Ovary (tissue), 3 donors: ENCODE results near the gene CHD5.

Experiments used
- POLR2A ChIP-seq: fragments of 450-650 bp; IDR thresholded peaks from one replicate; pipeline ENCODE4 v1.6.1; 2017; ENCODE audit warnings: antibody characterized with exemption, mild to moderate bottlenecking, moderate library complexity
- TF ChIP-seq, protein P1 (sequence below), 3 donors: fragments of 450-650 bp in 2 of 3; fragments of 200-600 bp in 1 of 3; IDR thresholded peaks; one replicate each; pipeline versions ENCODE4 v1.5.1 to v1.8.0; 2016 to 2022; ENCODE audit warnings: antibody characterized with exemption in 3 of 3, mild to moderate bottlenecking in 1 of 3
- donor health status: DM: no; HTN: no; CAD: no.

DNA sequence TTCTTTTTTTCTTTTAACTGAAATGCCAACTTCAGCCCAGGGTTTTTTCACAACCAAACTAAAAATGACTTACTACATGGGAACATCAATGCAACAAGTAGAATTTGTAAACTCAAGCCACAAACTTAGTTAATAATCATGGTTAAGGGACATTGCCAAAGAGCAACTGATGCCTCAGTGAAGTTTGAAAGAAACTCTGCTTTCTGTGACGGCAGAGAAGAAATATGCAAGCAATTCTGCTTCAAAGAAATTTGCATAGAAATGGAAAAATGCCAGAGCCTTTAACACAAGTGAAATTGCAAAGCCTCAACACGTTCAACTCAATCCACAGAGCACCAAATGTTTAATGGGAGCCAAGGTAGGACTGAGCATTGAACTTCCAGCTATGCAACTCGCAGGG is 5.0 kb upstream of the CHD5 start:
- TF ChIP-seq, protein P1, sequence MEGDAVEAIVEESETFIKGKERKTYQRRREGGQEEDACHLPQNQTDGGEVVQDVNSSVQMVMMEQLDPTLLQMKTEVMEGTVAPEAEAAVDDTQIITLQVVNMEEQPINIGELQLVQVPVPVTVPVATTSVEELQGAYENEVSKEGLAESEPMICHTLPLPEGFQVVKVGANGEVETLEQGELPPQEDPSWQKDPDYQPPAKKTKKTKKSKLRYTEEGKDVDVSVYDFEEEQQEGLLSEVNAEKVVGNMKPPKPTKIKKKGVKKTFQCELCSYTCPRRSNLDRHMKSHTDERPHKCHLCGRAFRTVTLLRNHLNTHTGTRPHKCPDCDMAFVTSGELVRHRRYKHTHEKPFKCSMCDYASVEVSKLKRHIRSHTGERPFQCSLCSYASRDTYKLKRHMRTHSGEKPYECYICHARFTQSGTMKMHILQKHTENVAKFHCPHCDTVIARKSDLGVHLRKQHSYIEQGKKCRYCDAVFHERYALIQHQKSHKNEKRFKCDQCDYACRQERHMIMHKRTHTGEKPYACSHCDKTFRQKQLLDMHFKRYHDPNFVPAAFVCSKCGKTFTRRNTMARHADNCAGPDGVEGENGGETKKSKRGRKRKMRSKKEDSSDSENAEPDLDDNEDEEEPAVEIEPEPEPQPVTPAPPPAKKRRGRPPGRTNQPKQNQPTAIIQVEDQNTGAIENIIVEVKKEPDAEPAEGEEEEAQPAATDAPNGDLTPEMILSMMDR (IDR thresholded peaks at IDR 0.05) = no peak
- no peak for TF ChIP-seq POLR2A
